ENCODE data around the gene CCDC85C. TPM values are rescaled to one million over a fixed set of nuclear protein-coding genes. Genes with fewer than 3 reads are reported as not detected.

Gene CCDC85C
- polyA plus RNA-seq, 1 experiment, result 7.2 TPM

- no peaks in the 10 kb centered on the region for H3K27me3 ChIP-seq (ENCODE audit: control insufficient read depth, insufficient read depth, low read length)
- CTCF ChIA-PET, result interaction anchor here (0.7 kb wide), 1 partner anchor 123 kb away, joined by 3 read pairs; no protein-coding TSS in a partner anchor
- no peak overlapping the region for H3K4me3 ChIP-seq (ENCODE audit: low read depth, low read length)
- H3K27ac ChIP-seq (ENCODE audit: low read depth, low read length), result no peak overlapping the region
- POLR2A ChIA-PET, result no interaction called here
- TF ChIP-seq, protein P1, sequence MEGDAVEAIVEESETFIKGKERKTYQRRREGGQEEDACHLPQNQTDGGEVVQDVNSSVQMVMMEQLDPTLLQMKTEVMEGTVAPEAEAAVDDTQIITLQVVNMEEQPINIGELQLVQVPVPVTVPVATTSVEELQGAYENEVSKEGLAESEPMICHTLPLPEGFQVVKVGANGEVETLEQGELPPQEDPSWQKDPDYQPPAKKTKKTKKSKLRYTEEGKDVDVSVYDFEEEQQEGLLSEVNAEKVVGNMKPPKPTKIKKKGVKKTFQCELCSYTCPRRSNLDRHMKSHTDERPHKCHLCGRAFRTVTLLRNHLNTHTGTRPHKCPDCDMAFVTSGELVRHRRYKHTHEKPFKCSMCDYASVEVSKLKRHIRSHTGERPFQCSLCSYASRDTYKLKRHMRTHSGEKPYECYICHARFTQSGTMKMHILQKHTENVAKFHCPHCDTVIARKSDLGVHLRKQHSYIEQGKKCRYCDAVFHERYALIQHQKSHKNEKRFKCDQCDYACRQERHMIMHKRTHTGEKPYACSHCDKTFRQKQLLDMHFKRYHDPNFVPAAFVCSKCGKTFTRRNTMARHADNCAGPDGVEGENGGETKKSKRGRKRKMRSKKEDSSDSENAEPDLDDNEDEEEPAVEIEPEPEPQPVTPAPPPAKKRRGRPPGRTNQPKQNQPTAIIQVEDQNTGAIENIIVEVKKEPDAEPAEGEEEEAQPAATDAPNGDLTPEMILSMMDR (IDR thresholded peaks at IDR 0.05; ENCODE audit: low read depth, low read length), result no peak
- H3K9me3 ChIP-seq (ENCODE audit: control insufficient read depth, insufficient read depth, low read length), result no peaks in the 10 kb centered on the region; the same call in 1 of the 2 replicates
- DNase-seq (ENCODE audit: low read depth, low spot score), result no peak
These were observed 88.5 kb downstream of the CCDC85C start for GRCh38 chr14:99515301-99516155.

GRCh38 chr14:99514552-99515300, 89.3 kb downstream of the CCDC85C start:
- ChIA-PET POLR2A (no interaction called here), CTCF (no interaction called here)
- no peaks in the 10 kb centered on the region for H3K27me3 ChIP-seq (ENCODE audit: control insufficient read depth, insufficient read depth, low read length)
- H3K4me3 ChIP-seq (ENCODE audit: low read depth, low read length), result no peak overlapping the region
- TF ChIP-seq, protein P1 (IDR thresholded peaks at IDR 0.05; ENCODE audit: low read depth, low read length), result no peak
- DNase-seq (ENCODE audit: low read depth, low spot score), result no peak
- H3K27ac ChIP-seq (ENCODE audit: low read depth, low read length), result no peak overlapping the region
- H3K9me3 ChIP-seq (ENCODE audit: control insufficient read depth, insufficient read depth, low read length), result no peaks in the 10 kb centered on the region; the same call in 1 of the 2 replicates

- Histone ChIP-seq H3K27ac (ENCODE audit: low read depth, low read length) (no peak overlapping the region), H3K9me3 (ENCODE audit: control insufficient read depth, insufficient read depth, low read length) (no peaks in the 10 kb centered on the region; the same call in 1 of the 2 replicates), H3K4me3 (ENCODE audit: low read depth, low read length) (no peak overlapping the region), H3K27me3 (ENCODE audit: control insufficient read depth, insufficient read depth, low read length) (no peaks in the 10 kb centered on the region)
- CTCF ChIA-PET, result no interaction called here
- POLR2A ChIA-PET, result no interaction called here
- no peak for DNase-seq (ENCODE audit: low read depth, low spot score)
- TF ChIP-seq, protein P1 (IDR thresholded peaks at IDR 0.05; ENCODE audit: low read depth, low read length), result no peak
These were observed 90.0 kb downstream of the CCDC85C start for GRCh38 chr14:99513946-99514551.

DNA sequence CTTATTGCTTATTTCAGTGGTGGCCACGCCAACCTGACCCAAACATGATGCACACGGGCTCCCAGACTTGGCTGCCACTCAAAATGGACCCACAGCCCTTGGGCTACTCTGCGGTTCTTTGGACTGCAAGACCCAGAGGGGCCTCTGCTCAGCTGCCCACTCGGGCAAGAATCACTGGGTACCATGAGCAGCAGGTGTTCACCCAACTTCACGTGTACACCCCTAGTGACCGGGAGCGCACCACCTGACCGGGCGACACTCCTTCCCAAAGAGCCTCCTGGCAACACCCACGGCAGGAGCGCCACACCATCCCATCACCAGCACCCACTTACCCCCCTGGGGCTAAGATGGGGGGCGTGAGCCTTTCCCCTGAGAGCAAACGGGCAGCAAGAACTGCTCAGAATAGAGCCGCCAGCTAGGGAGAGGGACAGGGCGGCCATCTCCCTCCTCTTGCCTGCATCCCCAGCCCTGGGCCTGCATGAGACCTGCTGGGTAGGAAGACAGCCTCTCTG, 90.8 kb downstream of the CCDC85C start:
- ChIA-PET POLR2A (no interaction called here), CTCF (no interaction called here)
- TF ChIP-seq, protein P1 (IDR thresholded peaks at IDR 0.05; ENCODE audit: low read depth, low read length), result no peak
- Histone ChIP-seq H3K27ac (ENCODE audit: low read depth, low read length) (no peak overlapping the region), H3K9me3 (ENCODE audit: control insufficient read depth, insufficient read depth, low read length) (no peaks in the 10 kb centered on the region; the same call in 1 of the 2 replicates), H3K4me3 (ENCODE audit: low read depth, low read length) (no peak overlapping the region), H3K27me3 (ENCODE audit: control insufficient read depth, insufficient read depth, low read length) (no peaks in the 10 kb centered on the region)
- DNase-seq (ENCODE audit: low read depth, low spot score), result no peak

All from AG04450 (cell line).